ENCODE results near the gene ACOT11.

DNA sequence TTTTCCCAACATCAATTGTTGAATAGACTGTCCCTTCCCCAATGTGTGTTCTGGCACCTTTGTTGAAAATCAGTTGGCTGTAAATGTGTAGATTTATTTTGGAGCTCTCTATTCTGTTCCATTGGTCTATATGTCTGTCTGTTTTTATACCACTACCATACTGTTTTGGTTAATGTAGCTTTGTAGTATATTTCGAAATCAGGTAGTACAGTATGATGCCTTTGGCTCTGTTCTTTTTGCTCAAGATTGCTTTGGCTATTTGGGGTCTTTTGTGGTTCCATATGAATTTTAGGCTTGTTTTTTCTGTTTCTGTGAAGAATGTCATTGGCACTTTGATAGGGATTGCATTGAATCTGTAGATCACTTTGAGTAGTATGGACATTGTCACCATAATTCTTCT, 8.1 kb downstream of the ACOT11 start:
- TF ChIP-seq RAD21 (CRISPR knock-in tag; conservative IDR thresholded peaks at IDR 0.05 in 1 of 2, IDR thresholded peaks at IDR 0.05 in 1 of 2) (no peak), SNRNP70 (optimal IDR thresholded peaks at IDR 0.05; ENCODE audit: low read depth, low read length) (no peak), EZH2 (IDR thresholded peaks at IDR 0.05; ENCODE audit: borderline replicate concordance, low read depth, low read length) (no peak), ZBTB1 (CRISPR knock-in tag; IDR thresholded peaks at IDR 0.05; ENCODE audit: borderline replicate concordance, low read depth) (no peak)
- TF ChIP-seq, protein P1, sequence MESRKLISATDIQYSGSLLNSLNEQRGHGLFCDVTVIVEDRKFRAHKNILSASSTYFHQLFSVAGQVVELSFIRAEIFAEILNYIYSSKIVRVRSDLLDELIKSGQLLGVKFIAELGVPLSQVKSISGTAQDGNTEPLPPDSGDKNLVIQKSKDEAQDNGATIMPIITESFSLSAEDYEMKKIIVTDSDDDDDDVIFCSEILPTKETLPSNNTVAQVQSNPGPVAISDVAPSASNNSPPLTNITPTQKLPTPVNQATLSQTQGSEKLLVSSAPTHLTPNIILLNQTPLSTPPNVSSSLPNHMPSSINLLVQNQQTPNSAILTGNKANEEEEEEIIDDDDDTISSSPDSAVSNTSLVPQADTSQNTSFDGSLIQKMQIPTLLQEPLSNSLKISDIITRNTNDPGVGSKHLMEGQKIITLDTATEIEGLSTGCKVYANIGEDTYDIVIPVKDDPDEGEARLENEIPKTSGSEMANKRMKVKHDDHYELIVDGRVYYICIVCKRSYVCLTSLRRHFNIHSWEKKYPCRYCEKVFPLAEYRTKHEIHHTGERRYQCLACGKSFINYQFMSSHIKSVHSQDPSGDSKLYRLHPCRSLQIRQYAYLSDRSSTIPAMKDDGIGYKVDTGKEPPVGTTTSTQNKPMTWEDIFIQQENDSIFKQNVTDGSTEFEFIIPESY (CRISPR knock-in tag; IDR thresholded peaks at IDR 0.05): no peak
- TF ChIP-seq, protein P2, sequence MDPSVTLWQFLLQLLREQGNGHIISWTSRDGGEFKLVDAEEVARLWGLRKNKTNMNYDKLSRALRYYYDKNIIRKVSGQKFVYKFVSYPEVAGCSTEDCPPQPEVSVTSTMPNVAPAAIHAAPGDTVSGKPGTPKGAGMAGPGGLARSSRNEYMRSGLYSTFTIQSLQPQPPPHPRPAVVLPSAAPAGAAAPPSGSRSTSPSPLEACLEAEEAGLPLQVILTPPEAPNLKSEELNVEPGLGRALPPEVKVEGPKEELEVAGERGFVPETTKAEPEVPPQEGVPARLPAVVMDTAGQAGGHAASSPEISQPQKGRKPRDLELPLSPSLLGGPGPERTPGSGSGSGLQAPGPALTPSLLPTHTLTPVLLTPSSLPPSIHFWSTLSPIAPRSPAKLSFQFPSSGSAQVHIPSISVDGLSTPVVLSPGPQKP (CRISPR knock-in tag; IDR thresholded peaks at IDR 0.05): no peak
- TF ChIP-seq, protein P3, sequence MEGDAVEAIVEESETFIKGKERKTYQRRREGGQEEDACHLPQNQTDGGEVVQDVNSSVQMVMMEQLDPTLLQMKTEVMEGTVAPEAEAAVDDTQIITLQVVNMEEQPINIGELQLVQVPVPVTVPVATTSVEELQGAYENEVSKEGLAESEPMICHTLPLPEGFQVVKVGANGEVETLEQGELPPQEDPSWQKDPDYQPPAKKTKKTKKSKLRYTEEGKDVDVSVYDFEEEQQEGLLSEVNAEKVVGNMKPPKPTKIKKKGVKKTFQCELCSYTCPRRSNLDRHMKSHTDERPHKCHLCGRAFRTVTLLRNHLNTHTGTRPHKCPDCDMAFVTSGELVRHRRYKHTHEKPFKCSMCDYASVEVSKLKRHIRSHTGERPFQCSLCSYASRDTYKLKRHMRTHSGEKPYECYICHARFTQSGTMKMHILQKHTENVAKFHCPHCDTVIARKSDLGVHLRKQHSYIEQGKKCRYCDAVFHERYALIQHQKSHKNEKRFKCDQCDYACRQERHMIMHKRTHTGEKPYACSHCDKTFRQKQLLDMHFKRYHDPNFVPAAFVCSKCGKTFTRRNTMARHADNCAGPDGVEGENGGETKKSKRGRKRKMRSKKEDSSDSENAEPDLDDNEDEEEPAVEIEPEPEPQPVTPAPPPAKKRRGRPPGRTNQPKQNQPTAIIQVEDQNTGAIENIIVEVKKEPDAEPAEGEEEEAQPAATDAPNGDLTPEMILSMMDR (IDR thresholded peaks at IDR 0.05 in 2 of 3, conservative IDR thresholded peaks at IDR 0.05 in 1 of 3; ENCODE audit: insufficient read depth in 2 of 3, low read depth in 1 of 3, low read length in 3 of 3): no peak
- TF ChIP-seq, protein P4, sequence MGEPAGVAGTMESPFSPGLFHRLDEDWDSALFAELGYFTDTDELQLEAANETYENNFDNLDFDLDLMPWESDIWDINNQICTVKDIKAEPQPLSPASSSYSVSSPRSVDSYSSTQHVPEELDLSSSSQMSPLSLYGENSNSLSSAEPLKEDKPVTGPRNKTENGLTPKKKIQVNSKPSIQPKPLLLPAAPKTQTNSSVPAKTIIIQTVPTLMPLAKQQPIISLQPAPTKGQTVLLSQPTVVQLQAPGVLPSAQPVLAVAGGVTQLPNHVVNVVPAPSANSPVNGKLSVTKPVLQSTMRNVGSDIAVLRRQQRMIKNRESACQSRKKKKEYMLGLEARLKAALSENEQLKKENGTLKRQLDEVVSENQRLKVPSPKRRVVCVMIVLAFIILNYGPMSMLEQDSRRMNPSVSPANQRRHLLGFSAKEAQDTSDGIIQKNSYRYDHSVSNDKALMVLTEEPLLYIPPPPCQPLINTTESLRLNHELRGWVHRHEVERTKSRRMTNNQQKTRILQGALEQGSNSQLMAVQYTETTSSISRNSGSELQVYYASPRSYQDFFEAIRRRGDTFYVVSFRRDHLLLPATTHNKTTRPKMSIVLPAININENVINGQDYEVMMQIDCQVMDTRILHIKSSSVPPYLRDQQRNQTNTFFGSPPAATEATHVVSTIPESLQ (CRISPR knock-in tag; IDR thresholded peaks at IDR 0.05): no peak
- TF ChIP-seq, protein P5, sequence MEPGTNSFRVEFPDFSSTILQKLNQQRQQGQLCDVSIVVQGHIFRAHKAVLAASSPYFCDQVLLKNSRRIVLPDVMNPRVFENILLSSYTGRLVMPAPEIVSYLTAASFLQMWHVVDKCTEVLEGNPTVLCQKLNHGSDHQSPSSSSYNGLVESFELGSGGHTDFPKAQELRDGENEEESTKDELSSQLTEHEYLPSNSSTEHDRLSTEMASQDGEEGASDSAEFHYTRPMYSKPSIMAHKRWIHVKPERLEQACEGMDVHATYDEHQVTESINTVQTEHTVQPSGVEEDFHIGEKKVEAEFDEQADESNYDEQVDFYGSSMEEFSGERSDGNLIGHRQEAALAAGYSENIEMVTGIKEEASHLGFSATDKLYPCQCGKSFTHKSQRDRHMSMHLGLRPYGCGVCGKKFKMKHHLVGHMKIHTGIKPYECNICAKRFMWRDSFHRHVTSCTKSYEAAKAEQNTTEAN (CRISPR knock-in tag; IDR thresholded peaks at IDR 0.05): no peak
- TF ChIP-seq, protein P6, sequence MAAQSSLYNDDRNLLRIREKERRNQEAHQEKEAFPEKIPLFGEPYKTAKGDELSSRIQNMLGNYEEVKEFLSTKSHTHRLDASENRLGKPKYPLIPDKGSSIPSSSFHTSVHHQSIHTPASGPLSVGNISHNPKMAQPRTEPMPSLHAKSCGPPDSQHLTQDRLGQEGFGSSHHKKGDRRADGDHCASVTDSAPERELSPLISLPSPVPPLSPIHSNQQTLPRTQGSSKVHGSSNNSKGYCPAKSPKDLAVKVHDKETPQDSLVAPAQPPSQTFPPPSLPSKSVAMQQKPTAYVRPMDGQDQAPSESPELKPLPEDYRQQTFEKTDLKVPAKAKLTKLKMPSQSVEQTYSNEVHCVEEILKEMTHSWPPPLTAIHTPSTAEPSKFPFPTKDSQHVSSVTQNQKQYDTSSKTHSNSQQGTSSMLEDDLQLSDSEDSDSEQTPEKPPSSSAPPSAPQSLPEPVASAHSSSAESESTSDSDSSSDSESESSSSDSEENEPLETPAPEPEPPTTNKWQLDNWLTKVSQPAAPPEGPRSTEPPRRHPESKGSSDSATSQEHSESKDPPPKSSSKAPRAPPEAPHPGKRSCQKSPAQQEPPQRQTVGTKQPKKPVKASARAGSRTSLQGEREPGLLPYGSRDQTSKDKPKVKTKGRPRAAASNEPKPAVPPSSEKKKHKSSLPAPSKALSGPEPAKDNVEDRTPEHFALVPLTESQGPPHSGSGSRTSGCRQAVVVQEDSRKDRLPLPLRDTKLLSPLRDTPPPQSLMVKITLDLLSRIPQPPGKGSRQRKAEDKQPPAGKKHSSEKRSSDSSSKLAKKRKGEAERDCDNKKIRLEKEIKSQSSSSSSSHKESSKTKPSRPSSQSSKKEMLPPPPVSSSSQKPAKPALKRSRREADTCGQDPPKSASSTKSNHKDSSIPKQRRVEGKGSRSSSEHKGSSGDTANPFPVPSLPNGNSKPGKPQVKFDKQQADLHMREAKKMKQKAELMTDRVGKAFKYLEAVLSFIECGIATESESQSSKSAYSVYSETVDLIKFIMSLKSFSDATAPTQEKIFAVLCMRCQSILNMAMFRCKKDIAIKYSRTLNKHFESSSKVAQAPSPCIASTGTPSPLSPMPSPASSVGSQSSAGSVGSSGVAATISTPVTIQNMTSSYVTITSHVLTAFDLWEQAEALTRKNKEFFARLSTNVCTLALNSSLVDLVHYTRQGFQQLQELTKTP (IDR thresholded peaks at IDR 0.05; ENCODE audit: low read depth in 1 of 2, partially characterized antibody in 2 of 2): no peak
